ENCODE measurements around the gene KCND3.

DNA sequence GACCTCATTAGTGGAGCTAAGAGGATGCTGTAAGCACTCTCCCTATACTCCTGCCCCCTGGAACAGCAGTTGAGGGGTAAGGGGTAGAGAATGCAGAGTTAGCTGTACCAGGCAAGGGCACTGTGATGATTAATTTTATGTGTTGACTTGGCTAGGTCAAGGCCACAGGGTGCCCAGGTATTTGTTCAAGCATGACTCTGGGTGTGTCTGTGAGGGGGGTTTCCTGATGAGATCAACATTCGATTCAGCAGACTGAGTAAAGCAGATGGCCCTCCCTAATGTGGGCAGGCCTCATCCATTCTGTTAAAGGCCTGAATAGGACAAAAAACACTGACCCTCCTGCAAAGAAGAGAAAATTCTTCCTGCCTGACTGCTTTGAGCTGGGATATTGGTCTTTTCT, 110.8 kb downstream of the KCND3 start:
- TF ChIP-seq CTCF (IDR thresholded peaks at IDR 0.05; ENCODE audit: low read length) (no peak), EZH2 (IDR thresholded peaks at IDR 0.05; ENCODE audit: borderline replicate concordance, low read length) (no peak)
